GM21381 (cell line): Measurements from ENCODE around the gene MED26.

Experiments used
- ATAC-seq: cut with Tn5 transposase; IDR thresholded peaks from one replicate; pipeline ENCODE4 v1.9.1; 2021; ENCODE audit warnings: mild to moderate bottlenecking, moderate library complexity; ENCODE audit not compliant: unreplicated experiment

Gene MED26

DNA sequence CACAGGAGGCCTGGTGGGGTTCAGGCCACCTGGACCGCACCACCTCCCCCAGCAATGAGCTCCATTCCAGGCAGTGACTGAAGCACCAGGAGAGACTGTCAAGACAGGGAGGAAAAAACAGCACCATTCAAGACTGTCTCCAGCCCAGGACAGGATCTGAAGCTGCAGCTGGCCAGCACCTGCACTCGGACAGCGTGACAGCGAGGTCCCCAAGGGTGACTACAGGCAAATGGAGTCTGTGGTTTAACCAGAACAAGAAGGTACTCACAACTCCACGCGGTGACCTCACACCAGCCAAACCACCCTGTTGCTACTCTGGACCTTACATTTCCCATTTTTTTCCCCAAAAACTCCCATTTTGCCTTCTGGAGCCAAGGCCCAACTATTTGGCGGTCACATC lies 9.8 kb downstream of the MED26 start:
- ATAC-seq = no peak

DNA sequence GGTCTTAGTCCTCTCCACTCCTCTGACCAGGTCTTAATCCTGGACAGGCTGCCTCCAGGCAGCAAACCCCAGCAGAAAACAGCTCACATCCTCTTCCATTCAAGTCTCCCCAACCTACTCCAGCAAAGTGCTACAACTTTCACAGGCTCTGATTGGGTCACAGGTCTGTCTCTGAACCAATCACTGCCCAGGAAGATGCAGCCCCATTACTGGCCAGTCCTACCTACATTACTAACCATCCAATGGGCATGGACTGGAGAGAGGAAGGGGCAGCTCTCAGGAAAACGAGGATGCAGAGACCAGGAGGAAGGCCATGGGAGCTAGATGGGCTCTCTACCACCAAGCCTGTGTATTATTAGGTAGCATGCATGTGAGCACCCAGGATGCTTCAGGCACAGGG lies 12.2 kb downstream of the MED26 start:
- ATAC-seq = no peak

DNA sequence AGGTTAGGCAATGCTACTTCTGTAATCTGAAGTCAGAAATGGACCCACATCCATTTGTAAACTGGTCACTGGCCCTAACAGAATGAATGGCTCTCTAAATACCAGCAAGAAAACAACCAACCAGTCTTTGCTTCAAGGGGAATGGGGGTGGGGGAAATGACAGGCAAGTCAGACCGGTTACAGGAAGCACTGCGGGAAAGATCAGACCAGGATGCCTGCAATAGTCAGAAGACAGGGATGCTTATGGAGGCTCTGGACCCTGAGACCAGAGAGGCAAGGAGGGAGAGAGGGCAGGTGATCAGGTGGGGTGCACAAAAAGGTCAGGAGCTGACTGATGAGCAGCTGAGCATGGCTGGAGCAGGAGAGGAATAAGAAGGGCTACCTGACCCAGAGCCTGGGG lies 13.1 kb downstream of the MED26 start:
- ATAC-seq = no peak

- ATAC-seq = no peak
Observed at GRCh38 chr19:16613841-16614240, 14.2 kb downstream of the MED26 start.

GRCh38 chr19:16612636-16613035 lies 15.4 kb downstream of the MED26 start:
- ATAC-seq = no peak

DNA sequence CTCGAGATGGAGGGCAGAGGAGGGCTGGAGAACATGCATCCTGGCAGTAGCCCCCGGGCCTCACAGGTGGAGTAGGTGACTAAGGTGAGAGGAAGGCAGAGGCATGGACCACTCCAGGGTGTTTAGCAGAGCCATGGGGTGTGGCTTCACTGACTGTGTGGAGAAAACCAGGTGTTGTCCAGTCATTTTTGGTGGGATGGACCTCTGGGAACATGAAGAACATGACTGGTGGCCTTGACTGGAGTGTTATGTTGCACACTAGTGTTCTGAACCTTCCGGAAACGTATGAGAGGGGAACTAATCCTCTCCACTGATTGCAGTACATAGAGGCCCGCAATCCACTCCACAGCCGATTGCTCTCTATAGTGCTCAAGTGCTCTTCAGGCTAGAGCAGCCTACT lies 16.9 kb downstream of the MED26 start:
- no peak for ATAC-seq

- no peak for ATAC-seq
Observed at GRCh38 chr19:16609511-16610200, 18.3 kb downstream of the MED26 start.

DNA sequence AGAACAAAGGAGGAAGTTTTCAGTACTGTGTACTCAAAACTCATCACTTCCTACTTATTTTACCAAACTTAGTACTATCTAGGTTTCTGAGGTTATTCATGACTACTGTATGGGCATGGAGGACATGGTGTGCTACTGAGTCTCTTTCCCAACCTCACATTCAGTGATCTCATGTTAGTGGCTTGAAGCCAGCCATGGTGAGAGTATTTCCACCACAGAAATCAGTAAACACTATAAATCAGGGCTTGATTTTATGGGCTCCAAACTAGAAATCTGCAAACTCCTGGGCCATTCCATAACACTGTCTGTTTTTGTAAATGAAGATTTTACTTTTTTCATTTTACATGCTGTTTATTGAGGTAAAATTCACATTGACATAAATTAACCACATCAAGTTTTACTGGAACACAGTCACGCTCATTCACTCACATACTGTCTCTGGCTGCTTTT lies 19.7 kb downstream of the MED26 start:
- no peak for ATAC-seq

- ATAC-seq = no peak
Observed at GRCh38 chr19:16607819-16608218, 20.2 kb downstream of the MED26 start.

DNA sequence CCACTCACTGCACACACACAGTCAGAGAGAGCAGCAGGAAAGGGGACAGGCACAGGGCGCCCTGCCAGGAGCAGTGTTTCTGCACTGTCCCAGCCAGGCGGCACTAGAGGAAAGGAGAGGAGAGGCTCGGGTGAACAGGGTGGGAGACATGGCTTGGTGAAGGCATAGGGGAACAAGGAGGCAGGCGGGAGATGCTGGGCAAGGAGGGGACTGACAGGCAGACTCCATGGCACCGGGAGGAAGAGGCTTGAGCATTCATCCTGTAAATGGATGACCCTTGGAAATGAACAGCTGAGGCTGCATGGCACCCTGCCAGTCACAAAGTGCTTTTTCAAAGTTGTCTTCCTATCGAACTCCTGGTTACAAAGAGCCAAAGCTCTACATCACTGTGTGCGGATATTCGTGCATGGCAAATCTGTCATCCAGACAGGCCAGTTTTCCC lies 22.4 kb downstream of the MED26 start:
- no peak for ATAC-seq

- ATAC-seq = no peak
Observed at GRCh38 chr19:16605115-16605514, 22.9 kb downstream of the MED26 start.

DNA sequence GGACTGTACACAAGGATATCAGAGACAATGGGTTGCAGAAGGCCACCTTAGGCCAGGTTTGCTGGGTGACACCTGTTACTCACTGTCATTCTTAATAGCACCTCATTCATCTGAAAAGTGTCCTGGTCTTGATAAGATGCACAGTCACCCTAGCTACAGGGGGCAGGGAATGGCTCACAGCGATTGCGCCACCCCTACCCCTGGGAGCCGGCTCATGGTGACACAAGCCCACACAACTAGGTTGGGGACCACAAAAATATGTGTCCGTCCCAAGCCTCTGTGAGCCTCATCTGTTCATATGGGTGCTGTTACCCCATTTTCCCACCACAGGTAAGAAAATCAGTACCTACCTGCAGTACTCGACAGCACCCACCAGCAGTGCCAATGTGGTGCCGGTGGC lies 23.4 kb downstream of the MED26 start:
- no peak for ATAC-seq

DNA sequence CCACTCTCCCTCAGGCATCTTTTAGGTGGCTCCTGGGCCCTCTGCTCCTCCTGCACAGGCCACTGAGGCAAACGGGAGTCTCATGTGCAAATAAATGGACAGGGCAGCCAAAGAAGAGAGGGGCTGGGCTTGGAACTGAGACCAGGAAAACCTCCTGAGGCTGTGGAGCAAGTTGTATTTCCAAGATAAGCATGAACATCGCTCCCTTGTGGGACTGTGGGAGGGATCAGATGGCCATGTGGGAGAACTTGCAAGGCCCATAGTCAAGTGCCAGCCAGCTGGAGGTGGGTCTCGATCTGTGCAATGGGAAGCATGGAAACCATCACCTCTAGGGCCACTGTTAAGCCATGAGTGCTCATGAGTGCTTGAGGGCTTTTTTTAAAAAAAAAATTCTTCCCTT lies 24.9 kb downstream of the MED26 start:
- ATAC-seq = no peak

- no peak for ATAC-seq
Observed at GRCh38 chr19:16601378-16602052, 26.5 kb downstream of the MED26 start.

GRCh38 chr19:16600824-16601223 lies 27.2 kb downstream of the MED26 start:
- ATAC-seq = no peak

DNA sequence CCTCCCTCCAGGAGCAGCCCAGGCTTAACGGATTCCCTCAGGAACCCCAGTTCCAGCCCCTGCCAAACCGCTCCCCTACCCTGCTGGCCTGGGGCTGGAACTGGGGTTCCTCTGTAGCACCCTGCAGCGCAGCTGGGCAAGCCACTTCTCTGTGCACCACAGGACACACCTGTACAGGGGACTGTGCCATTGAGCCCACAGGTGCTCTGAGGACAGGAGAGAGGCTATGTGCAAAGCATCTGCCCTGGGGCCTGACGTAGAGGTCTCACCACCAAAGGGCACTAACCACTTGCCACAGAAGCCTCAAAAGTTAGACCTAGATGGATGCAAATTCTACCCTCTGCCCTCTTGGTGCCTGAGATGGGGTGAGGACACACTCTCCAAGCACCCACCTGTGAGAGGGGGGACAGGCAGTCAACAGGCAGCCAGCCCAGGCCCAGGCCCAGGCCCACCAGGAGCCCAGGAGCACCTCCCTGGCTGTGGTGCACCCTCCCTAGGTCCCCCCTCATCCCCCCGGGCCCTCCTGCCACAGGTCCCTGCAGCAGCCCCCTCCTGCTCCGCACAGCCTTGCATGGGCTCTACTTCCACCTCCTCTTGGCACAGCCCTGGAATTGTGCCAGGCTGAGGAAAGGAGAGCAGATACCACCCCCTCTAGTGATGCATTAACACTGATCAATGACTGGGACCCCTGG lies 28.2 kb downstream of the MED26 start:
- no peak for ATAC-seq

DNA sequence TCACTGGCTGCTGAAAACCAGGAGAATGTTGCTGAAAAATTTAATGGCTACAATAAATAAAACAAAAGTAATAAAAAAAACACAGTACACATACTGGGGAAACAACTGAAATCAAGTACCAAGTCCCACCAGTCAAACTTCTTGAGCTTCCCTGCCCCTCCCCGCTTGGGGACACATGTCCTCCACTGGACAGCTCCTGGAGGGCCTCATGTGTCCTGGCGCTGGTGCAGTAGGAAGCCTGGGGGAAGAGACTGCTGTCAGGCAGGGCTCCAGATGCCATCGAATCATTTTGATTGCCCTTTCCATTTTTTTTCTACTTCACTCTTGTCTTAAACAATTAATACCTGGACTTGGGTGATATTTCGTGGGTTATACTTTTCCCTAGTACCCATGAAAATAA lies 29.2 kb downstream of the MED26 start:
- no peak for ATAC-seq

GRCh38 chr19:16596399-16596798 lies 31.6 kb downstream of the MED26 start:
- no peak for ATAC-seq

DNA sequence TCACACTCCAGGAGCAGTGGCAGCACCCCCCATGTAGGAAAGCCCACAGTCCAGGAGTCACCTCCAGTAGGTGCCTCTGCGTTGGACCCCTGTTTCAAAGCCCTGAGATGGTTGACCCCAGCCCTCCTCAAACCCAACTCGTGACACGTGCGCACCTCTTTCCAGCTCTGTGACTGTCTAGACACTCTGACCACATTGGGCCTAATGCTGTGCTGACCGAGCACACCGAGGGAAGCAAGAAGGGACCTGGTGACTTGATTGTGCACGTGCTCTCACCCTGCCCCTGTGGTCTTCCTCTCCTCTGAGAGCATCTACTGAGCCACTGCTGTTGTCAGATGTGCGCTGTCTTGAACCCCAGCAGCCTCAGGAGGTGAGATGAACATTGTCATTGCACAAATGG lies 32.9 kb downstream of the MED26 start:
- no peak for ATAC-seq

- ATAC-seq = no peak
Observed at GRCh38 chr19:16594681-16595091, 33.3 kb downstream of the MED26 start.

- ATAC-seq = no peak
Observed at GRCh38 chr19:16594131-16594586, 33.8 kb downstream of the MED26 start.

DNA sequence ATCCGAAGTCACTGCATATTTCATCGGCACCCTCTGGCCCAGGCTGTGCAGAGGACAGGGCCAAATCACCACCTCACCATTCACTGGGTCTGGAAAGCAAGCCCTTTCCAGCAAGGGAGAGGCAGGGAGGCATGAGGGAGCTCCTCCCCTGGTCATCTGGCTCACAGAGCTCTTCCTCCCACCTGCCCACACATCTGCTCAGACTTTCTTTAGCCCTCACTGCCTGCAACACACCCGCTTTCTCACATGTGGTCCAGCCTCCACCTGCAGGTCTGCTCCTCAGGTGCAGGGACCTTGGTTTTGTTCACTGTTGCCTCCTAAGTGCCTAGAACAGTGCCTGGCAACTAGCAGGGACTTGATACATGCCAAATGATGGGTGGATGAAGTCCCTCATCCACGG lies 34.8 kb downstream of the MED26 start:
- ATAC-seq = no peak
